GM12878 (cell line): ENCODE measurements around the gene ANXA2R. TPM values are rescaled to one million over a fixed set of nuclear protein-coding genes. Genes with fewer than 3 reads are reported as not detected.

Source experiments
- ATF7 ChIP-seq: fragments of 450-650 bp; IDR thresholded peaks from 2 replicates; pipeline ENCODE4 v1.6.1; 2016; ENCODE audit warnings: low read depth, mild to moderate bottlenecking
- BACH1 ChIP-seq: fragments of 450-650 bp; IDR thresholded peaks from 2 replicates; pipeline ENCODE4 v1.6.1; 2017; ENCODE audit warnings: mild to moderate bottlenecking, borderline replicate concordance
- BCL11A ChIP-seq: IDR thresholded peaks from 2 replicates; pipeline ENCODE4 v1.6.1; 2011; ENCODE audit warnings: low read depth, low read length
- CBX5 ChIP-seq: sonication (generic); IDR thresholded peaks from 2 replicates; pipeline ENCODE4 v1.6.1; 2016; ENCODE audit warnings: low read depth, moderate library complexity, mild to moderate bottlenecking, inconsistent platforms
- CHD1 ChIP-seq: IDR thresholded peaks from 2 replicates; pipeline ENCODE4 v1.6.1; 2012; ENCODE audit warnings: low read depth, low read length, improper control_type of control experiment
- CREB1 ChIP-seq: IDR thresholded peaks from 2 replicates; pipeline ENCODE4 v1.6.1; 2012; ENCODE audit warnings: low read depth, mild to moderate bottlenecking, inconsistent platforms
- FOS ChIP-seq: IDR thresholded peaks from 3 replicates; pipeline ENCODE4 v1.6.1; 2011; ENCODE audit warnings: borderline replicate concordance; ENCODE audit not compliant: insufficient read length; ENCODE audit errors: extremely low read depth
- GABPA ChIP-seq: IDR thresholded peaks from 2 replicates; pipeline ENCODE4 v1.6.1; 2014; ENCODE audit warnings: antibody characterized with exemption, low read depth, mild to moderate bottlenecking, inconsistent platforms
- HSF1 ChIP-seq: fragments of 150-350 bp; IDR thresholded peaks from 2 replicates; pipeline ENCODE4 v1.6.1; 2014; ENCODE audit warnings: mild to moderate bottlenecking, low read depth, low read length
- IRF3 ChIP-seq: fragments of 450-650 bp; IDR thresholded peaks from 2 replicates; pipeline ENCODE4 v1.6.1; 2014; ENCODE audit warnings: mild to moderate bottlenecking
- KLF5 ChIP-seq: fragments of 450-650 bp; IDR thresholded peaks from 2 replicates; pipeline ENCODE4 v1.6.1; 2014; ENCODE audit warnings: mild to moderate bottlenecking; ENCODE audit not compliant: partially characterized antibody
- NFIC ChIP-seq: IDR thresholded peaks from 2 replicates; pipeline ENCODE4 v1.6.1; 2012; ENCODE audit warnings: low read depth, mild to moderate bottlenecking, inconsistent platforms, low read length, moderate library complexity
- POLR2AphosphoS5 ChIP-seq: IDR thresholded peaks from 2 replicates; pipeline ENCODE4 v1.6.1; 2011; ENCODE audit warnings: mild to moderate bottlenecking, low read length, inconsistent platforms
- RAD51 ChIP-seq: fragments of 450-650 bp; IDR thresholded peaks from 2 replicates; pipeline ENCODE4 v1.6.1; 2016; ENCODE audit warnings: moderate library complexity, mild to moderate bottlenecking, inconsistent platforms
- RCOR1 ChIP-seq: conservative IDR thresholded peaks from 2 replicates; pipeline ENCODE4 v1.6.1; 2012; ENCODE audit warnings: low read depth, low read length, improper control_type of control experiment
- RELA ChIP-seq: fragments of 450-650 bp; IDR thresholded peaks from 2 replicates; pipeline ENCODE4 v1.8.0; 2014; ENCODE audit warnings: borderline replicate concordance; ENCODE audit not compliant: partially characterized antibody
- RUNX3 ChIP-seq: IDR thresholded peaks from 2 replicates; pipeline ENCODE4 v1.6.1; 2012; ENCODE audit warnings: low read length, inconsistent platforms
- SIX5 ChIP-seq: IDR thresholded peaks from 2 replicates; pipeline ENCODE4 v1.6.1; 2011; ENCODE audit warnings: mild to moderate bottlenecking, low read depth, low read length, moderate library complexity; ENCODE audit not compliant: severe bottlenecking
- SMAD1 ChIP-seq: fragments of 450-650 bp; IDR thresholded peaks from 2 replicates; pipeline ENCODE4 v1.6.1; 2018; ENCODE audit warnings: mild to moderate bottlenecking, low read depth; ENCODE audit not compliant: partially characterized antibody
- SRF ChIP-seq, 2 experiments: IDR thresholded peaks; 2 replicates each; pipeline ENCODE4 v1.6.1; 2011; ENCODE audit warnings: low read depth in 2 of 2, low read length in 2 of 2, mild to moderate bottlenecking in 1 of 2, moderate library complexity in 1 of 2
- STAT3 ChIP-seq: IDR thresholded peaks from 2 replicates; pipeline ENCODE4 v1.6.1; 2011; ENCODE audit warnings: low read depth, low read length, improper control_type of control experiment
- TAF1 ChIP-seq: IDR thresholded peaks from 2 replicates; pipeline ENCODE4 v1.6.1; 2011; ENCODE audit warnings: mild to moderate bottlenecking, low read depth, low read length, borderline replicate concordance
- ZNF217 ChIP-seq: fragments of 450-650 bp; IDR thresholded peaks from 2 replicates; pipeline ENCODE4 v1.6.1; 2017; ENCODE audit warnings: antibody characterized with exemption, mild to moderate bottlenecking
- ZNF687 ChIP-seq: fragments of 450-650 bp; IDR thresholded peaks from 2 replicates; pipeline ENCODE4 v1.6.1; 2017; ENCODE audit warnings: mild to moderate bottlenecking, moderate library complexity
- polyA plus RNA-seq, 11 experiments: library from polyadenylated mRNA; depleted of rRNA in 4 of 11; unstranded in 6 of 11; stranded (reverse) in 5 of 11; fragments of >200 nt; fragmentation: Nextera tagmentation in 4 of 11; fragmentation: Illumina TruSeq in 1 of 11; extraction: Ambion mirVana in 4 of 11; extraction: Trizol in 1 of 11; gene quantifications; 1 replicate in 1 of 11; 2 replicates in 10 of 11; pipeline versions ENCODE4 v1.2.1 to v1.2.3, GENCODE V29; 2011 to 2016; ENCODE audit warnings: inconsistent platforms in 2 of 11, missing spikeins in 2 of 11, low read depth in 1 of 11
- total RNA-seq, 4 experiments: library from RNA; depleted of rRNA in 3 of 4; stranded (reverse); fragments of >200 nt in 3 of 4; fragmentation: Illumina TruSeq in 1 of 4; extraction: Trizol in 1 of 4; gene quantifications; 2 replicates each; pipeline versions ENCODE4 v1.2.1 to v1.2.3, GENCODE V29; 2013 to 2021

The ANXA2R gene
- total and polyA plus RNA-seq, 10 of the 15 experiments (the other 5 are each of a cell fraction or from before 2014, with no cell fraction given), result 2.3 to 7.8 (median 4.4) TPM

- TF ChIP-seq RCOR1, result no peak
- peak; percentile 97 for TF ChIP-seq CBX5
- peak; percentile 44; the same call in 1 of the 2 replicates for TF ChIP-seq GABPA
- TF ChIP-seq FOS, result no peak
- no peak; the same call in 1 of the 2 replicates for TF ChIP-seq NFIC
- peak; percentile 99 for TF ChIP-seq ZNF217
- no peak for TF ChIP-seq SMAD1
- no peak for TF ChIP-seq CHD1
- TF ChIP-seq RUNX3, result peak; percentile 16
- TF ChIP-seq RAD51, result no peak
- TF ChIP-seq HSF1, result 0 out of 2 replicates have a peak, but pooled peaks have one; percentile 8
- TF ChIP-seq IRF3, result 0 out of 2 replicates have a peak, but pooled peaks have one; percentile 3
- TF ChIP-seq POLR2AphosphoS5, result no peak; the same call in none of the 2 replicates
- peak; percentile 18 for TF ChIP-seq SIX5
- 0 out of 2 replicates have a peak, but pooled peaks have one; percentile 13 for TF ChIP-seq BCL11A
- TF ChIP-seq KLF5, result no peak
- TF ChIP-seq CREB1, result no peak; the same call in 1 of the 2 replicates
- TF ChIP-seq ZNF687, result peak; percentile 56; the same call in 1 of the 2 replicates
- TF ChIP-seq BACH1, result peak; percentile 81
- TF ChIP-seq STAT3, result no peak
- peak; percentile 72 for TF ChIP-seq RELA
- TF ChIP-seq SRF (IDR thresholded peaks at IDR 0.05; ENCODE audit: low read depth in 2 of 2, low read length in 2 of 2), result no peak
- peak; percentile 93 for TF ChIP-seq TAF1
- TF ChIP-seq ATF7, result peak; percentile 52
These were observed 31.6 kb downstream of the ANXA2R start (continued) for GRCh38 chr5:43008363-43009153.
